ENCODE measurements around the gene DISC1. TPM values are rescaled to one million over a fixed set of nuclear protein-coding genes. Genes with fewer than 3 reads are reported as not detected.

The DISC1 gene
- total and polyA plus RNA-seq, 2 of the 13 experiments (the other 11 are each of a cell fraction or from before 2014, with no cell fraction given), result 4.2 to 4.6 TPM

- in situ Hi-C loops (cut with HindIII; ENCODE audit: extremely low pct_ligation_motif_present, low pct_unique_long_range_greater_than_20kb), result no loop called here
- intact Hi-C loops (cut with micrococcal nuclease; ENCODE audit: unreplicated experiment), result no loop called here
- Histone ChIP-seq H3K27me3 (ENCODE audit: control insufficient read depth in 1 of 2, insufficient read depth in 2 of 2, low read length in 2 of 2) (no peaks in the 10 kb centered on the region), H3K4me3 (replicated peaks in 1 of 3; ENCODE audit: insufficient read depth in 1 of 3, low read depth in 2 of 3, low read length in 3 of 3) (no peak overlapping the region), H3K4me2 (ENCODE audit: low read depth, low read length) (no peak overlapping the region), H3K9me3 (ENCODE audit: low read length) (no peaks in the 10 kb centered on the region), H3K27ac (ENCODE audit: extremely low read length, insufficient read depth, low read length) (no peak overlapping the region), H3K4me1 (ENCODE audit: insufficient read depth, low read length) (no peaks in the 10 kb centered on the region), H4K20me1 (ENCODE audit: insufficient read depth, low read length) (no peaks in the 10 kb centered on the region), H3K79me2 (ENCODE audit: insufficient read depth, low read length) (no peaks in the 10 kb centered on the region), H3K36me3 (replicated peaks in 1 of 2; ENCODE audit: control insufficient read depth in 1 of 2, insufficient read depth in 2 of 2, low read length in 2 of 2) (no peaks in the 10 kb centered on the region), H2AFZ (ENCODE audit: low read length) (no peak overlapping the region), H3K9ac (ENCODE audit: insufficient read depth, low read depth, low read length) (no peak overlapping the region)
- no peak for TF ChIP-seq ZNF160 (CRISPR knock-in tag; IDR thresholded peaks at IDR 0.05)
- TF ChIP-seq ZNF549 (CRISPR knock-in tag; IDR thresholded peaks at IDR 0.05), result no peak
- TF ChIP-seq, protein P1, sequence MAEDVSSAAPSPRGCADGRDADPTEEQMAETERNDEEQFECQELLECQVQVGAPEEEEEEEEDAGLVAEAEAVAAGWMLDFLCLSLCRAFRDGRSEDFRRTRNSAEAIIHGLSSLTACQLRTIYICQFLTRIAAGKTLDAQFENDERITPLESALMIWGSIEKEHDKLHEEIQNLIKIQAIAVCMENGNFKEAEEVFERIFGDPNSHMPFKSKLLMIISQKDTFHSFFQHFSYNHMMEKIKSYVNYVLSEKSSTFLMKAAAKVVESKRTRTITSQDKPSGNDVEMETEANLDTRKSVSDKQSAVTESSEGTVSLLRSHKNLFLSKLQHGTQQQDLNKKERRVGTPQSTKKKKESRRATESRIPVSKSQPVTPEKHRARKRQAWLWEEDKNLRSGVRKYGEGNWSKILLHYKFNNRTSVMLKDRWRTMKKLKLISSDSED (CRISPR knock-in tag; IDR thresholded peaks at IDR 0.05), result no peak
- TF ChIP-seq ZNF577 (CRISPR knock-in tag; IDR thresholded peaks at IDR 0.05; ENCODE audit: borderline replicate concordance, low read depth), result no peak
- no peak for TF ChIP-seq MATR3 (CRISPR knock-in tag; IDR thresholded peaks at IDR 0.05)
- TF ChIP-seq ZNF569 (CRISPR knock-in tag; IDR thresholded peaks at IDR 0.05; ENCODE audit: borderline replicate concordance), result no peak
- no peak for TF ChIP-seq ZNF710 (CRISPR knock-in tag; IDR thresholded peaks at IDR 0.05; ENCODE audit: borderline replicate concordance)
- TF ChIP-seq ZNF468 (CRISPR knock-in tag; IDR thresholded peaks at IDR 0.05), result no peak
- no peak for TF ChIP-seq BRD4 (CRISPR knock-in tag; IDR thresholded peaks at IDR 0.05)
- TF ChIP-seq ZBTB46 (CRISPR knock-in tag; IDR thresholded peaks at IDR 0.05; ENCODE audit: borderline replicate concordance), result no peak
- no peak for TF ChIP-seq HNF4A (CRISPR knock-in tag; IDR thresholded peaks at IDR 0.05)
- no peak for TF ChIP-seq KDM1A (CRISPR knock-in tag; IDR thresholded peaks at IDR 0.05)
- TF ChIP-seq ZNF619 (CRISPR knock-in tag; IDR thresholded peaks at IDR 0.05), result no peak
- no peak for TF ChIP-seq MIER2 (CRISPR knock-in tag; IDR thresholded peaks at IDR 0.05)
- TF ChIP-seq, protein P2, sequence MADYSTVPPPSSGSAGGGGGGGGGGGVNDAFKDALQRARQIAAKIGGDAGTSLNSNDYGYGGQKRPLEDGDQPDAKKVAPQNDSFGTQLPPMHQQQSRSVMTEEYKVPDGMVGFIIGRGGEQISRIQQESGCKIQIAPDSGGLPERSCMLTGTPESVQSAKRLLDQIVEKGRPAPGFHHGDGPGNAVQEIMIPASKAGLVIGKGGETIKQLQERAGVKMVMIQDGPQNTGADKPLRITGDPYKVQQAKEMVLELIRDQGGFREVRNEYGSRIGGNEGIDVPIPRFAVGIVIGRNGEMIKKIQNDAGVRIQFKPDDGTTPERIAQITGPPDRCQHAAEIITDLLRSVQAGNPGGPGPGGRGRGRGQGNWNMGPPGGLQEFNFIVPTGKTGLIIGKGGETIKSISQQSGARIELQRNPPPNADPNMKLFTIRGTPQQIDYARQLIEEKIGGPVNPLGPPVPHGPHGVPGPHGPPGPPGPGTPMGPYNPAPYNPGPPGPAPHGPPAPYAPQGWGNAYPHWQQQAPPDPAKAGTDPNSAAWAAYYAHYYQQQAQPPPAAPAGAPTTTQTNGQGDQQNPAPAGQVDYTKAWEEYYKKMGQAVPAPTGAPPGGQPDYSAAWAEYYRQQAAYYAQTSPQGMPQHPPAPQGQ (CRISPR knock-in tag; IDR thresholded peaks at IDR 0.05; ENCODE audit: borderline replicate concordance), result no peak
- TF ChIP-seq, protein P3, sequence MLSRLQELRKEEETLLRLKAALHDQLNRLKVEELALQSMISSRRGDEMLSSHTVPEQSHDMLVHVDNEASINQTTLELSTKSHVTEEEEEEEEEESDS (CRISPR knock-in tag; IDR thresholded peaks at IDR 0.05; ENCODE audit: borderline replicate concordance), result no peak
- TF ChIP-seq ZNF792 (CRISPR knock-in tag; IDR thresholded peaks at IDR 0.05), result no peak
- no peak for TF ChIP-seq ZSCAN22 (CRISPR knock-in tag; IDR thresholded peaks at IDR 0.05)
- ChIA-PET POLR2A (no interaction called here), CTCF (ENCODE audit: low intra/inter-chr PET ratio, low total read pairs) (no interaction called here)
- FAIRE-seq, result no peak
- DNase-seq (ENCODE audit: low spot score), result no peak
- WGBS (ENCODE audit: low lambda C conversion rate), result 96% methylated on average over 1 of the region's 1 CpG
- no peak for ATAC-seq
- no TSS peak for BruUV-seq (replicated peaks)
These were observed 299.8 kb downstream of the DISC1 start for GRCh38 chr1:231926340-231926739.
